Activated CD8-positive, alpha-beta memory T cell treated with anti-CD3 and anti-CD28 coated beads, Interleukin-2, amount 50 U/mL, for 48 hours (primary cell): ENCODE measurements around the gene GNAS.
"Not testable (repeated sequence)": the region's sequence is repeated elsewhere in the genome, so short reads cannot be mapped to it uniquely, and the experiment has no call there.

Experiments used
- DNase-seq: peaks from one replicate; pipeline ENCODE4 v3.0.0-alpha.2; 2020

Gene GNAS

GRCh38 chr20:58828804-58829203 lies 23.7 kb upstream of the GNAS start:
- DNase-seq = not testable (repeated sequence)

GRCh38 chr20:58829531-58829941 lies 23.0 kb upstream of the GNAS start:
- DNase-seq = no peak

GRCh38 chr20:58832457-58832856 lies 20.1 kb upstream of the GNAS start:
- no peak for DNase-seq

- no peak for DNase-seq
Measured at GRCh38 chr20:58833921-58834320, 18.6 kb upstream of the GNAS start.

- no peak for DNase-seq
Measured at GRCh38 chr20:58835231-58835630, 17.3 kb upstream of the GNAS start.

- no peak for DNase-seq
Measured at GRCh38 chr20:58836616-58837204, 15.8 kb upstream of the GNAS start.

GRCh38 chr20:58837717-58838116 lies 14.8 kb upstream of the GNAS start:
- no peak for DNase-seq

- DNase-seq = no peak
Measured at GRCh38 chr20:58838174-58838573, 14.3 kb upstream of the GNAS start.

GRCh38 chr20:58839474-58839874 lies 13.0 kb upstream of the GNAS start:
- DNase-seq = peak; percentile 66

GRCh38 chr20:58839991-58840747 lies 12.3 kb upstream of the GNAS start:
- no peak for DNase-seq

- DNase-seq = no peak
Measured at GRCh38 chr20:58840816-58841538, 11.5 kb upstream of the GNAS start.

GRCh38 chr20:58841539-58842264 lies 10.8 kb upstream of the GNAS start:
- no peak for DNase-seq

GRCh38 chr20:58842276-58842675 lies 10.2 kb upstream of the GNAS start:
- DNase-seq = no peak

- DNase-seq = no peak
Measured at GRCh38 chr20:58843128-58843556, 9.4 kb upstream of the GNAS start.

GRCh38 chr20:58845706-58846105 lies 6.8 kb upstream of the GNAS start:
- no peak for DNase-seq

GRCh38 chr20:58847463-58847862 lies 5.1 kb upstream of the GNAS start:
- DNase-seq = no peak

- DNase-seq = peak; percentile 89
Measured at GRCh38 chr20:58850693-58851174, 1.8 kb upstream of the GNAS start, which contains the start of gene GNAS-AS1. TSS of gene GNAS-AS1 (minus strand) at chr20:58850902.

- no peak for DNase-seq
Measured at GRCh38 chr20:58851221-58851968, 1.1 kb upstream of the GNAS start.

GRCh38 chr20:58851969-58852458 lies 502 bp upstream of the GNAS start:
- DNase-seq = no peak

GRCh38 chr20:58853466-58853865 lies 950 bp downstream of the GNAS start:
- DNase-seq = no peak

GRCh38 chr20:58853976-58854637 lies 1.6 kb downstream of the GNAS start:
- no peak for DNase-seq
